Measurements from ENCODE around the gene OR6C1.

DNA sequence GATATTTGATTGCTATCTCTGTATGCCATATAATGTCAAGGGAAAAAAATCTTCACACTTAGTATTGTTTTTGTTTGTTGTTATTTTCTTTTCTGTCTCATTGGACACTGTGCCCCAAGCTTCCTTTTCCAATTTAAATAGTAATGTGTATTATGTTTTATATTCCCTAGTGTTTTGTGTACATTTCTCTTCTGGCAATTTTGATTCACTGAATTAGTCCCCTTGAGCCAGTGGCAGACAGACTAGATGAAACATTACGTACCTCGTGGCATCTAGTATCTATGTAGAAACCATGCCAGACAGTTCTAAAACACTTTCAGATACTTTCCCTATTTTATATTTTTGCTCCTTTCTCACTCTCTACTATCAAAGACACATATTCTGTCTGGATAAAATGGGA is at the start of gene OR6C1:
- TF ChIP-seq CTCF (IDR thresholded peaks at IDR 0.05), result no peak
- no peak for TF ChIP-seq POLR2A (IDR thresholded peaks at IDR 0.05)
